Erythroblast (primary cell): Measurements from ENCODE around the gene CDC5L.

Source experiments
- GATA1 ChIP-seq: IDR thresholded peaks from 2 replicates; pipeline ENCODE4 v1.6.1; 2011; ENCODE audit warnings: low read depth, mild to moderate bottlenecking, control low read depth, low read length, moderate library complexity
- POLR2A ChIP-seq: IDR thresholded peaks from 2 replicates; pipeline ENCODE4 v1.6.1; 2011; ENCODE audit warnings: mild to moderate bottlenecking, low read length

DNA sequence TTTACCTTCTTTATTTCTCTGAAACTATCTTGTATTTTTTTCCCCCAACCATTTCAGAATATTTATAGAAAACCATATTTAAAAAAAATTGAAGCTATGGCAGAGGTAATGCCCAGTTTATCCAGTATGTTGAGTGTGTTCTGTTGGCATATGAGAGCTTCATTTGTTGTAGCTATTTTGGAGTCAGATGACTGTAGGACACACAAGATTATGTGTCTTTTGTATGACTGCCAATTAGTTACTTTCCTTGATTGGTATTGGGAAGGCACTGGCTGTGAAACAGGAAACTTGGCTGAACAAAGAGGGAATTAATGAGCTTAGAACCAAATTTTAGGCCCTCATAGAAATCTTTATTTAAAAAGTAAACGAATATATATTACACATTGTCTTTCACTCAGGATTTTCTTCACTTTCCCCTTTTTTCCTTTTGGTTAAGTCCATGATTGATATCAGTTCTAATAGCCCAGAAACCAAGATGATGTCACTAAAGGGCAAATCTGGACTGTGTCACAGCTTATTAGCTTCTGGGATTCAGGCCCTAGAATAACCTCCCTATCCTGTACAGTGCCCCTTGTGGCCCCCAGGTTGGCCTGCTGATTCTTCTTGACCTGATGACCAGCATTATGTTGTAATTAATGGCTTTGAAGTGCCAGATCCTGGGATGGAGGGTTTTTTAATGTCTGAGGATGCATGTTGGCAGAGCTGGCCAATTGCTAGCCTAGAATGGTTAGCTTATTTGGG is 10.1 kb downstream of the CDC5L start:
- no peak for TF ChIP-seq POLR2A
- no peak for TF ChIP-seq GATA1
